K562 (cell line): Measurements from ENCODE around the gene ACADVL.

Source experiments
- ZNF57 ChIP-seq: fragments of 450-650 bp; formaldehyde crosslinking; IDR thresholded peaks from 2 replicates; pipeline ENCODE4 v1.4.0; 2020; ENCODE audit warnings: mild to moderate bottlenecking, moderate library complexity
- TF ChIP-seq, protein P1 (sequence below): fragments of 450-650 bp; IDR thresholded peaks from 2 replicates; pipeline ENCODE4 v1.6.1; 2016; ENCODE audit warnings: low read depth
- TF ChIP-seq, protein P2 (sequence below), 3 experiments: IDR thresholded peaks in 2 of 3; conservative IDR thresholded peaks in 1 of 3; 2 replicates each; pipeline ENCODE4 v1.5.1; 2011 to 2012; ENCODE audit warnings: low read length in 3 of 3, mild to moderate bottlenecking in 3 of 3, control low read depth in 2 of 3, improper control_type of control experiment in 1 of 3, inconsistent platforms in 1 of 3, low read depth in 1 of 3, mixed read lengths in 1 of 3, moderate library complexity in 1 of 3; ENCODE audit not compliant: insufficient read depth in 2 of 3

DNA sequence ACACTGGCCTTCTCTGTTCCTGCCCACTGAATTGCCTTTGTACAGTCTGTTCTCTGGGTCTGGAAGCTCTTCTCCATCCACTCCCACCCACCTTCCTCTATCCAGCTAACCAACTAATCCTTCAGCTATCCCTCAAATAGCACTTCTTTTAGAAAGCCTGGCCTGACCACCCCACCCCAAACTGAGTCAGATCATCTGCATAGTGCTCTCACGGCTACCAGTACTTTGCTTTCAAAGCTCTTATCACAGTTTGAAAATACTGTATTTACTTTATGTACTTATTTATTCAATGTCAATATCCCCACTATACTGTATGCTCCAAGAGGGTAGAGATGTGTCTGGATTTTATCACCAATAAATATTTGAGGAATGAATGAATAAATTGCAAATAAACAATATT is 47.0 kb downstream of the ACADVL start:
- TF ChIP-seq, protein P1, sequence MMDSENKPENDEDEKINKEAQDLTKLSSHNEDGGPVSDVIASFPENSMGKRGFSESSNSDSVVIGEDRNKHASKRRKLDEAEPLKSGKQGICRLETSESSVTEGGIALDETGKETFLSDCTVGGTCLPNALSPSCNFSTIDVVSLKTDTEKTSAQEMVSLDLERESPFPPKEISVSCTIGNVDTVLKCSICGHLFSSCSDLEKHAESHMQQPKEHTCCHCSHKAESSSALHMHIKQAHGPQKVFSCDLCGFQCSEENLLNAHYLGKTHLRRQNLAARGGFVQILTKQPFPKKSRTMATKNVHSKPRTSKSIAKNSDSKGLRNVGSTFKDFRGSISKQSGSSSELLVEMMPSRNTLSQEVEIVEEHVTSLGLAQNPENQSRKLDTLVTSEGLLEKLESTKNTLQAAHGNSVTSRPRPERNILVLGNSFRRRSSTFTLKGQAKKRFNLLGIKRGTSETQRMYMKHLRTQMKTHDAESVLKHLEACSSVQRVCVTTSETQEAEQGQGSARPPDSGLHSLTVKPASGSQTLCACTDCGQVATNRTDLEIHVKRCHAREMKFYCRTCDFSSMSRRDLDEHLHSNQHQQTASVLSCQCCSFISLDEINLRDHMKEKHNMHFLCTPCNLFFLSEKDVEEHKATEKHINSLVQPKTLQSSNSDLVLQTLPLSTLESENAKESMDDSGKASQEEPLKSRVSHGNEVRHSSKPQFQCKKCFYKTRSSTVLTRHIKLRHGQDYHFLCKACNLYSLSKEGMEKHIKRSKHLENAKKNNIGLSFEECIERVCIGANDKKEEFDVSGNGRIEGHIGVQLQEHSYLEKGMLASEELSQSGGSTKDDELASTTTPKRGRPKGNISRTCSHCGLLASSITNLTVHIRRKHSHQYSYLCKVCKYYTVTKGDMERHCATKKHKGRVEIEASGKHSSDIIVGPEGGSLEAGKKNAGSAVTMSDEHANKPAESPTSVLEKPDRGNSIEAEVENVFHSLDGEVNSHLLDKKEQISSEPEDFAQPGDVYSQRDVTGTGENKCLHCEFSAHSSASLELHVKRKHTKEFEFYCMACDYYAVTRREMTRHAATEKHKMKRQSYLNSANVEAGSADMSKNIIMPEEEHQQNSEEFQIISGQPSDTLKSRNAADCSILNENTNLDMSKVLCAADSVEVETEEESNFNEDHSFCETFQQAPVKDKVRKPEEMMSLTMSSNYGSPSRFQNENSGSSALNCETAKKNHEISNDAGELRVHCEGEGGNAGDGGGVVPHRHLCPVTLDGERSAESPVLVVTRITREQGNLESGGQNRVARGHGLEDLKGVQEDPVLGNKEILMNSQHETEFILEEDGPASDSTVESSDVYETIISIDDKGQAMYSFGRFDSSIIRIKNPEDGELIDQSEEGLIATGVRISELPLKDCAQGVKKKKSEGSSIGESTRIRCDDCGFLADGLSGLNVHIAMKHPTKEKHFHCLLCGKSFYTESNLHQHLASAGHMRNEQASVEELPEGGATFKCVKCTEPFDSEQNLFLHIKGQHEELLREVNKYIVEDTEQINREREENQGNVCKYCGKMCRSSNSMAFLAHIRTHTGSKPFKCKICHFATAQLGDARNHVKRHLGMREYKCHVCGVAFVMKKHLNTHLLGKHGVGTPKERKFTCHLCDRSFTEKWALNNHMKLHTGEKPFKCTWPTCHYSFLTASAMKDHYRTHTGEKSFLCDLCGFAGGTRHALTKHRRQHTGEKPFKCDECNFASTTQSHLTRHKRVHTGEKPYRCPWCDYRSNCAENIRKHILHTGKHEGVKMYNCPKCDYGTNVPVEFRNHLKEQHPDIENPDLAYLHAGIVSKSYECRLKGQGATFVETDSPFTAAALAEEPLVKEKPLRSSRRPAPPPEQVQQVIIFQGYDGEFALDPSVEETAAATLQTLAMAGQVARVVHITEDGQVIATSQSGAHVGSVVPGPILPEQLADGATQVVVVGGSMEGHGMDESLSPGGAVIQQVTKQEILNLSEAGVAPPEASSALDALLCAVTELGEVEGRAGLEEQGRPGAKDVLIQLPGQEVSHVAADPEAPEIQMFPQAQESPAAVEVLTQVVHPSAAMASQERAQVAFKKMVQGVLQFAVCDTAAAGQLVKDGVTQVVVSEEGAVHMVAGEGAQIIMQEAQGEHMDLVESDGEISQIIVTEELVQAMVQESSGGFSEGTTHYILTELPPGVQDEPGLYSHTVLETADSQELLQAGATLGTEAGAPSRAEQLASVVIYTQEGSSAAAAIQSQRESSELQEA = no peak
- TF ChIP-seq, protein P2, sequence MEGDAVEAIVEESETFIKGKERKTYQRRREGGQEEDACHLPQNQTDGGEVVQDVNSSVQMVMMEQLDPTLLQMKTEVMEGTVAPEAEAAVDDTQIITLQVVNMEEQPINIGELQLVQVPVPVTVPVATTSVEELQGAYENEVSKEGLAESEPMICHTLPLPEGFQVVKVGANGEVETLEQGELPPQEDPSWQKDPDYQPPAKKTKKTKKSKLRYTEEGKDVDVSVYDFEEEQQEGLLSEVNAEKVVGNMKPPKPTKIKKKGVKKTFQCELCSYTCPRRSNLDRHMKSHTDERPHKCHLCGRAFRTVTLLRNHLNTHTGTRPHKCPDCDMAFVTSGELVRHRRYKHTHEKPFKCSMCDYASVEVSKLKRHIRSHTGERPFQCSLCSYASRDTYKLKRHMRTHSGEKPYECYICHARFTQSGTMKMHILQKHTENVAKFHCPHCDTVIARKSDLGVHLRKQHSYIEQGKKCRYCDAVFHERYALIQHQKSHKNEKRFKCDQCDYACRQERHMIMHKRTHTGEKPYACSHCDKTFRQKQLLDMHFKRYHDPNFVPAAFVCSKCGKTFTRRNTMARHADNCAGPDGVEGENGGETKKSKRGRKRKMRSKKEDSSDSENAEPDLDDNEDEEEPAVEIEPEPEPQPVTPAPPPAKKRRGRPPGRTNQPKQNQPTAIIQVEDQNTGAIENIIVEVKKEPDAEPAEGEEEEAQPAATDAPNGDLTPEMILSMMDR (IDR thresholded peaks at IDR 0.05 in 2 of 3, conservative IDR thresholded peaks at IDR 0.05 in 1 of 3; ENCODE audit: insufficient read depth in 2 of 3, low read depth in 1 of 3, low read length in 3 of 3) = no peak
- TF ChIP-seq ZNF57 = no peak
